ENCODE measurements around the gene PCDHGA3.
"Not testable (repeated sequence)": the region's sequence is repeated elsewhere in the genome, so short reads cannot be mapped to it uniquely, and the experiment has no call there.

Gene PCDHGA3

DNA sequence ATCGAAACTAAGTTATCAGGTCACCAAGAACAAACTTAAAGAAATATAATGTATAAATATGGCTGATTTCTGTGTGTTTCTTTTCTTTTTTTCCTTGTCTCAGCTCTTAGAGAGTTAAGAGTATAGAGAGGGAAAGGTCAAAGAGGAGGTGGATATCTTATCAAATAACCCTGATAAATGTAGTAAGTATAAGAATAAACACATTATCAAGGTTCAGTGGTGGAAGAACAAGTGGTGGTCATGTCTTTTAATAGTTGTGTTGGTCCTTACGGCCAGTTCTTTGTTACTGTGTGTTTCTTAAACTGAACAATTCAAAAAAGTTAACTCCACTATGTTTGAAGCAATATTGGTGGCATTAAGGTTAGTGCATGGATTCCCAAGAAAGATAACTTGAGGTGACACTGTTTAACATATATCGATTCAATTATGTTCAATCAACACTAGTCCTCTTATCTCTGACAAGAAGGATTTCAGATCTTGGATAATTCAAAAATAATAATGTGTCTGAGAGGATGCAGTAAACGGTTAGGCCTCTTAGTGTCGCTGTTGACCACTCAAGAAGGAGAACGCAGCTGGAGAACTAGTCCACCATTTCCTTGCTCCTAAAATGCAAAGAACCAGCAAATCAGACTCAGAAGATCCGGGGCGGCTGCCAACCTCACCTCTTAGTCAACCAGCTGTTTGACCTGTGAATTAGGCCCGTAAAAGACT, at the start of gene PCDHGA3:
Gene PCDHGA3, plus strand, starts transcription at position 588 of the 711 bp plus-strand sequence. CDS start 205 bp downstream, outside the sequence.
- in situ Hi-C loops (cut with MboI; ENCODE audit: low sequenced_read_pairs, unreplicated experiment): no loop called here
- DNase-seq (ENCODE audit: low spot score): no peak
- TF ChIP-seq, protein P1, sequence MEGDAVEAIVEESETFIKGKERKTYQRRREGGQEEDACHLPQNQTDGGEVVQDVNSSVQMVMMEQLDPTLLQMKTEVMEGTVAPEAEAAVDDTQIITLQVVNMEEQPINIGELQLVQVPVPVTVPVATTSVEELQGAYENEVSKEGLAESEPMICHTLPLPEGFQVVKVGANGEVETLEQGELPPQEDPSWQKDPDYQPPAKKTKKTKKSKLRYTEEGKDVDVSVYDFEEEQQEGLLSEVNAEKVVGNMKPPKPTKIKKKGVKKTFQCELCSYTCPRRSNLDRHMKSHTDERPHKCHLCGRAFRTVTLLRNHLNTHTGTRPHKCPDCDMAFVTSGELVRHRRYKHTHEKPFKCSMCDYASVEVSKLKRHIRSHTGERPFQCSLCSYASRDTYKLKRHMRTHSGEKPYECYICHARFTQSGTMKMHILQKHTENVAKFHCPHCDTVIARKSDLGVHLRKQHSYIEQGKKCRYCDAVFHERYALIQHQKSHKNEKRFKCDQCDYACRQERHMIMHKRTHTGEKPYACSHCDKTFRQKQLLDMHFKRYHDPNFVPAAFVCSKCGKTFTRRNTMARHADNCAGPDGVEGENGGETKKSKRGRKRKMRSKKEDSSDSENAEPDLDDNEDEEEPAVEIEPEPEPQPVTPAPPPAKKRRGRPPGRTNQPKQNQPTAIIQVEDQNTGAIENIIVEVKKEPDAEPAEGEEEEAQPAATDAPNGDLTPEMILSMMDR (IDR thresholded peaks at IDR 0.05; ENCODE audit: borderline replicate concordance, control extremely low read depth, extremely low read depth, insufficient read depth, missing control alignments): no peak

DNA sequence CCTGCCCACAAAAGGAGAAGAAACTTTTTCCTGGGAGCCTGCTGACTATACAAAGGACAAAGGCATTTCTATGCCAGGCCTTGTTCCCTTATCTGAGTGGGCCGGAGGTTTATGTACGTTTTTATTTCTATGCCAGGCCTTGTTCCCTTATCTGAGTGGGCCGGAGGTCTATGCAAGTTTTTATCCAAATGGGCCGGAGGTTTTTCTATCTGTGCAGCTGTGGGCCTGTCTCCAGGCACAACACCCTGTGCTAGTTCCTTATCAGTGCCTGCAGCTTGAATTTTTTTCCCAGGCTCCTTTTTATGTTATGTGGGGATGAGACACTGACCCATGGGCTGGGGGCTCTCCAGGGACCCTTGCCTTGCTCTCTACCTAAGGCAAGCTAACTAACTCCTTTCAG, 45.3 kb upstream of the PCDHGA3 start:
- TF ChIP-seq, protein P1 (IDR thresholded peaks at IDR 0.05; ENCODE audit: borderline replicate concordance, control extremely low read depth, extremely low read depth, insufficient read depth, missing control alignments): no peak
- DNase-seq (ENCODE audit: low spot score): no peak
- in situ Hi-C loops (cut with MboI; ENCODE audit: low sequenced_read_pairs, unreplicated experiment): no loop called here

DNA sequence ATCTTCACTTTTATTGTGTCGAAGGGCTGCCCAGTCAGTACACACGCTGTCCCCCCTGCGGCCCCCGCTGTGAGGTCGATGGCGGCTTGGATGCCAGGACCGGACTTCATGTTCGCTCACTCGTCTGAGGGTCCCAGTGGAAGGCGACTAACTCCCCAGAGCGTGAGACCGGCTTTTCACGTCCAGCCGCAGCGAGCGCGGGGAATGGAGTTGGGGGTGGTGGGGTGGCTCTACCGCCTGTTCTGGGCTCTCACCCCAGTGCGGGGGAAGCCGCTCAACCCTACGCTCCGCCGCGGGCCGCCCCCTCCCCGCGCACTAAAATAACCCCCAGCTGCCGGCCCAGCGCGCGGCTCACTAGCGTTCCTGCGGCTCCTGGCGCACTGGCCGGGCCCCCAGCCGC, 39.9 kb upstream of the PCDHGA3 start, which contains the start of gene SLC25A2:
Gene SLC25A2, minus strand, starts transcription at position 294 of the 400 bp plus-strand sequence. Its CDS starts 184 bp downstream, at position 110.
- in situ Hi-C loops (cut with MboI; ENCODE audit: low sequenced_read_pairs, unreplicated experiment): no loop called here
- no peak for DNase-seq (ENCODE audit: low spot score)
- TF ChIP-seq, protein P1 (IDR thresholded peaks at IDR 0.05; ENCODE audit: borderline replicate concordance, control extremely low read depth, extremely low read depth, insufficient read depth, missing control alignments): no peak

DNA sequence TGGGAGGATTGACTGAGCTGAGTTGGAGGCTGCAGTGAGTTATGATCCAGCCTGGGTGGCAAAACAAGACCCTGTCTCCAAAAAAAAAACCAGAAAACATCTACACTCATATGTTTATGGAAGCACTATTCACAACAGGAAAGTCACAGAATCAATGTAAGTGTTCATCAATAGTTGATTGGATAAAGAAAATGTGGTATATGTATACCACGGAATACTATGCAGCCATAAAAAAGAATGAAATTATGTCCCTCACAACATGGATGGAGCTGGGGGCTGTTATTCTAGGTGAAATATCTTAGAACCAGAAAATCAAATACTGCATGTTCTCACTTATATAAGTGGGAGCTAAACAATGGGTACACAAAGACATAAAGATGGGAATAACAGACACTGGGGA, 37.0 kb upstream of the PCDHGA3 start:
- TF ChIP-seq, protein P1 (IDR thresholded peaks at IDR 0.05; ENCODE audit: borderline replicate concordance, control extremely low read depth, extremely low read depth, insufficient read depth, missing control alignments): no peak
- DNase-seq (ENCODE audit: low spot score): no peak
- in situ Hi-C loops (cut with MboI; ENCODE audit: low sequenced_read_pairs, unreplicated experiment): no loop called here

DNA sequence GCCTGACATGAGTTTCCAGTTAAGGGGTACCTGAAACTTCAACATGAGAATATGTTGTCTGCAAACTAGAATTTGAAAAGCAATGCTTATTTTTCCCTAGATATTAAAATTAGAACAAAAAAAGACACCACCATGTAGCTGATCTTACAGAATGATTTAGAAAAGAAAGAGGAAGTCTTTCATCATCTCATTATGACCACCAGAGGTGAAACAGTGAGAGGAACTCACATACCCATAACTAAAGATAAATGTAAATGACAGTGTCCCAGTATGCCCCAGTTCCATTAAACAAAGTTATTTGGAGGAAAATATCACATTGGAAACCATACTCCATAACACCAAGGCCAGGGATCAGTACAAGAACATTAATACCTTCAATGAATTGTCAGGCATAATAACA, 29.9 kb upstream of the PCDHGA3 start:
- DNase-seq (ENCODE audit: low spot score): no peak
- TF ChIP-seq, protein P1 (IDR thresholded peaks at IDR 0.05; ENCODE audit: borderline replicate concordance, control extremely low read depth, extremely low read depth, insufficient read depth, missing control alignments): no peak
- in situ Hi-C loops (cut with MboI; ENCODE audit: low sequenced_read_pairs, unreplicated experiment): no loop called here

DNA sequence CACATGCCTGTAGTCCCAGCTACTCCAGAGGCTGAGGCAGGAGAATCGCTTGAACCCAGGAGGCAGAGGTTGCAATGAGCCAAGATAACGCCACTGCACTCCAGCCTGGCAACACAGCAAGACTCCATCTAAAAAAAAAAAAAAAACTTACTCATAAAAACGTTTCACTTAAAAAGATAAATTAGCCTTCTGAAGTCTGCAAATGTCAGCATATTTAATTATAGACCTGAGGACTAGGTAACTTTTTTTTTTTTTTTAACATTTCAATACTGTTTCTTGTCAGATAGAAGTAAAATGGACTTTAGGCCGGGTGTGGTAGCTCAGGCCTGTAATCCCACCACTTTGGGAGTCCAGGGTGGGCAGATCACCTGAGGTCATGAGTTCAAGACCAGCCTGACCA, 26.7 kb upstream of the PCDHGA3 start:
- not testable (repeated sequence) for DNase-seq (ENCODE audit: low spot score)

DNA sequence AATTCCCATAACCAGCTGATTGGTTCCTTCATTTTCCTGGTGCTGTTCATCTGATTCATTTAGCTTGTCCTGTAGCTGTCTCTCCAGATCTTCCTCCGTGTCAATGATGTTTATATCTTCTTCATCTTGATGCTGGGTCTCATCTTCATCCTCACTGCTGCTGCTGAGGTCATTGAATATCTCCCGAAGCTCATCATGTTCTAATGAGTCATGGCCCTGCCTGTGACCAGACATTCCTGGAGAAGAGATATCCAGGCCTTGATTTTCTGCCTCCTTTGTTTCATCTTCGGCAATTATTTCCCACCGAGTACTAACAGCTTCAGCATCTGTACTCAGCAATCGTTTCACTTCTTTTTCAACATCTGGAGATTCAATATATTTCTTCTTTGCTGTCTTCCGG, 24.4 kb upstream of the PCDHGA3 start:
- TF ChIP-seq, protein P1 (IDR thresholded peaks at IDR 0.05; ENCODE audit: borderline replicate concordance, control extremely low read depth, extremely low read depth, insufficient read depth, missing control alignments): no peak
- in situ Hi-C loops (cut with MboI; ENCODE audit: low sequenced_read_pairs, unreplicated experiment): no loop called here

More for the DNA sequence above, 26.7 kb upstream of the PCDHGA3 start:
- in situ Hi-C loops (cut with MboI; ENCODE audit: low sequenced_read_pairs, unreplicated experiment): not testable (repeated sequence)

More for the DNA sequence above, 24.4 kb upstream of the PCDHGA3 start:
- DNase-seq (ENCODE audit: low spot score): no peak
